Neural cell (in vitro differentiated cells): ENCODE measurements around the gene TTPAL. TPM values are rescaled to one million over a fixed set of nuclear protein-coding genes. Genes with fewer than 3 reads are reported as not detected.

Source experiments
- H2AFZ ChIP-seq: fragments of 200-600, 300-800 bp; sonication (generic), shearing (Covaris generic); 2 replicates; pipeline ENCODE4 v1.6.0; 2014; ENCODE audit warnings: low read depth, mild to moderate bottlenecking, antibody characterized with exemption, low read length, moderate library complexity
- H3F3A ChIP-seq: fragments of 200-600 bp; shearing (Covaris generic); 2 replicates; pipeline ENCODE4 v1.6.1; 2016; ENCODE audit warnings: mild to moderate bottlenecking, moderate library complexity, mixed read lengths, antibody characterized with exemption, low read length; ENCODE audit not compliant: insufficient read depth, poor library complexity, severe bottlenecking
- H3K27ac ChIP-seq: fragments of 200-600, 300-800 bp; sonication (generic), shearing (Covaris generic); 2 replicates; pipeline ENCODE4 v1.5.1; 2014; ENCODE audit warnings: mild to moderate bottlenecking, low read length, moderate library complexity
- H3K27me3 ChIP-seq: fragments of 300-800, 200-600 bp; sonication (generic), shearing (Covaris generic); 2 replicates; pipeline ENCODE4 v1.6.0; 2014; ENCODE audit warnings: mild to moderate bottlenecking, low read depth, low read length, moderate library complexity; ENCODE audit not compliant: insufficient read depth
- H3K36me3 ChIP-seq: fragments of 300-800, 200-600 bp; sonication (generic), shearing (Covaris generic); 2 replicates; pipeline ENCODE4 v1.5.1; 2014; ENCODE audit warnings: mild to moderate bottlenecking, antibody characterized with exemption, low read length, moderate library complexity; ENCODE audit not compliant: insufficient read depth
- H3K4me2 ChIP-seq: fragments of 300-800, 200-600 bp; sonication (generic), shearing (Covaris generic); 2 replicates; pipeline ENCODE4 v1.6.0; 2014; ENCODE audit warnings: mild to moderate bottlenecking, low read length
- H3K4me3 ChIP-seq: fragments of 300-800, 200-600 bp; sonication (generic), shearing (Covaris generic); 2 replicates; pipeline ENCODE4 v1.5.1; 2014; ENCODE audit warnings: mild to moderate bottlenecking, low read length, moderate library complexity
- H3K79me2 ChIP-seq: fragments of 200-600 bp; shearing (Covaris generic); replicated peaks from 2 replicates; pipeline ENCODE4 v1.6.0; 2014; ENCODE audit warnings: mild to moderate bottlenecking, low read length, moderate library complexity; ENCODE audit not compliant: insufficient read depth
- H3K9ac ChIP-seq: fragments of 300-800, 200-600 bp; sonication (generic), shearing (Covaris generic); 2 replicates; pipeline ENCODE4 v1.6.1; 2016; ENCODE audit warnings: mild to moderate bottlenecking, low read length, mixed read lengths
- H3K9me2 ChIP-seq: fragments of 200-600 bp; shearing (Covaris generic); 2 replicates; pipeline ENCODE4 v1.6.1; 2016; ENCODE audit warnings: mild to moderate bottlenecking, low read length, mixed read lengths; ENCODE audit not compliant: insufficient read depth
- H3K9me3 ChIP-seq: fragments of 200-600, 300-800 bp; sonication (generic), shearing (Covaris generic); 2 replicates; pipeline ENCODE4 v1.6.1; 2016; ENCODE audit warnings: mild to moderate bottlenecking, mixed run types, low read length, moderate library complexity, mixed read lengths
- H4K20me1 ChIP-seq: fragments of 200-600 bp; shearing (Covaris generic); 2 replicates; pipeline ENCODE4 v1.6.1; 2016; ENCODE audit warnings: mild to moderate bottlenecking, mixed run types; ENCODE audit not compliant: insufficient read depth
- CTCF ChIP-seq: fragments of 450-650 bp; IDR thresholded peaks from 2 replicates; pipeline ENCODE4 v1.5.1; 2014; ENCODE audit warnings: antibody characterized with exemption, mild to moderate bottlenecking, moderate library complexity; ENCODE audit not compliant: poor library complexity, severe bottlenecking
- EP300 ChIP-seq: fragments of 450-650 bp; conservative IDR thresholded peaks from 2 replicates; pipeline ENCODE4 v1.6.1; 2014; ENCODE audit warnings: antibody characterized with exemption, mild to moderate bottlenecking, moderate library complexity; ENCODE audit not compliant: poor library complexity, severe bottlenecking
- EZH2 ChIP-seq: fragments of 200-600, 300-800 bp; shearing (Covaris generic), sonication (generic); IDR thresholded peaks from 2 replicates; pipeline ENCODE4 v1.6.1; 2014; ENCODE audit warnings: antibody characterized with exemption, low read length, borderline replicate concordance, mild to moderate bottlenecking; ENCODE audit not compliant: insufficient read depth, poor library complexity, severe bottlenecking
- MXI1 ChIP-seq: fragments of 450-650 bp; conservative IDR thresholded peaks from 2 replicates; pipeline ENCODE4 v1.6.1; 2014; ENCODE audit warnings: antibody characterized with exemption, mild to moderate bottlenecking; ENCODE audit not compliant: poor library complexity, severe bottlenecking
- POLR2AphosphoS5 ChIP-seq: IDR thresholded peaks from 2 replicates; pipeline ENCODE4 v1.6.1; 2012
- RAD21 ChIP-seq: fragments of 450-650 bp; conservative IDR thresholded peaks from 2 replicates; pipeline ENCODE4 v1.6.1; 2014; ENCODE audit warnings: antibody characterized with exemption, mild to moderate bottlenecking, moderate library complexity
- SMC3 ChIP-seq: fragments of 450-650 bp; conservative IDR thresholded peaks from 2 replicates; pipeline ENCODE4 v1.6.1; 2014; ENCODE audit warnings: antibody characterized with exemption, mild to moderate bottlenecking, moderate library complexity; ENCODE audit not compliant: poor library complexity
- TAF1 ChIP-seq: IDR thresholded peaks from 2 replicates; pipeline ENCODE4 v1.6.1; 2012; ENCODE audit warnings: low read depth
- polyA plus RNA-seq: library from polyadenylated mRNA; depleted of rRNA; stranded (reverse); fragments of >200 nt; gene quantifications from 2 replicates; pipeline ENCODE4 v1.2.3, GENCODE V29; 2014
- TF ChIP-seq, protein P1 (sequence below): IDR thresholded peaks from 2 replicates; pipeline ENCODE4 v1.6.1; 2012; ENCODE audit warnings: borderline replicate concordance

The TTPAL gene
- polyA plus RNA-seq, 1 donor from 2014 or later = 11.2 TPM

DNA sequence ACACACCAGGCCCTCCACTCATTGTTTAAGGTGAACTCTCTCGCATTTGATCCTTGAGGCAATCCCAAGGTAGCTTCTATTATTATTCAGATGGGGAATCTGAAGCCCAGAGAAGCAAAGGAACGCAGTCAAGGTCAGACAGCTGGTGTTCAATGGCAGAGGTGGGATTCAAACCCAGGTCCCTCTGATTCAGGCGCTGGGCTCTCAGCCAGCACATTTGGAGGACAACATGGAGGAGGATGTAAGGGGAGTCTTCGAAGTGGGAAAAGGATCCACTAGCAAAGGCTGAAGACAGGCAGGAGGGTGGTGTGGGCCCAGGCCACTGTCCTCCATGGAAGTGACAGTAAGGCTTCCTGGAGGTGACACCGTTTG lies 13.9 kb upstream of the TTPAL start:
- H3K9me2 ChIP-seq = no peaks in the 10 kb centered on the region
- H2AFZ ChIP-seq = no peak overlapping the region
- TF ChIP-seq TAF1 (no peak), EZH2 (no peak), MXI1 (no peak), EP300 (no peak)
- TF ChIP-seq, protein P1, sequence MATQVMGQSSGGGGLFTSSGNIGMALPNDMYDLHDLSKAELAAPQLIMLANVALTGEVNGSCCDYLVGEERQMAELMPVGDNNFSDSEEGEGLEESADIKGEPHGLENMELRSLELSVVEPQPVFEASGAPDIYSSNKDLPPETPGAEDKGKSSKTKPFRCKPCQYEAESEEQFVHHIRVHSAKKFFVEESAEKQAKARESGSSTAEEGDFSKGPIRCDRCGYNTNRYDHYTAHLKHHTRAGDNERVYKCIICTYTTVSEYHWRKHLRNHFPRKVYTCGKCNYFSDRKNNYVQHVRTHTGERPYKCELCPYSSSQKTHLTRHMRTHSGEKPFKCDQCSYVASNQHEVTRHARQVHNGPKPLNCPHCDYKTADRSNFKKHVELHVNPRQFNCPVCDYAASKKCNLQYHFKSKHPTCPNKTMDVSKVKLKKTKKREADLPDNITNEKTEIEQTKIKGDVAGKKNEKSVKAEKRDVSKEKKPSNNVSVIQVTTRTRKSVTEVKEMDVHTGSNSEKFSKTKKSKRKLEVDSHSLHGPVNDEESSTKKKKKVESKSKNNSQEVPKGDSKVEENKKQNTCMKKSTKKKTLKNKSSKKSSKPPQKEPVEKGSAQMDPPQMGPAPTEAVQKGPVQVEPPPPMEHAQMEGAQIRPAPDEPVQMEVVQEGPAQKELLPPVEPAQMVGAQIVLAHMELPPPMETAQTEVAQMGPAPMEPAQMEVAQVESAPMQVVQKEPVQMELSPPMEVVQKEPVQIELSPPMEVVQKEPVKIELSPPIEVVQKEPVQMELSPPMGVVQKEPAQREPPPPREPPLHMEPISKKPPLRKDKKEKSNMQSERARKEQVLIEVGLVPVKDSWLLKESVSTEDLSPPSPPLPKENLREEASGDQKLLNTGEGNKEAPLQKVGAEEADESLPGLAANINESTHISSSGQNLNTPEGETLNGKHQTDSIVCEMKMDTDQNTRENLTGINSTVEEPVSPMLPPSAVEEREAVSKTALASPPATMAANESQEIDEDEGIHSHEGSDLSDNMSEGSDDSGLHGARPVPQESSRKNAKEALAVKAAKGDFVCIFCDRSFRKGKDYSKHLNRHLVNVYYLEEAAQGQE = no peak
- H3K27ac ChIP-seq = no peak overlapping the region
- H3K4me3 ChIP-seq = no peak overlapping the region
- H3K4me2 ChIP-seq = no peak overlapping the region
- H3K9ac ChIP-seq = no peak overlapping the region
- no peaks in the 10 kb centered on the region for H3F3A ChIP-seq
- no peaks in the 10 kb centered on the region for H3K9me3 ChIP-seq
- no peaks in the 10 kb centered on the region for H3K79me2 ChIP-seq
- no peaks in the 10 kb centered on the region for H3K27me3 ChIP-seq
- H4K20me1 ChIP-seq = no peaks in the 10 kb centered on the region
- no peaks in the 10 kb centered on the region for H3K36me3 ChIP-seq

DNA sequence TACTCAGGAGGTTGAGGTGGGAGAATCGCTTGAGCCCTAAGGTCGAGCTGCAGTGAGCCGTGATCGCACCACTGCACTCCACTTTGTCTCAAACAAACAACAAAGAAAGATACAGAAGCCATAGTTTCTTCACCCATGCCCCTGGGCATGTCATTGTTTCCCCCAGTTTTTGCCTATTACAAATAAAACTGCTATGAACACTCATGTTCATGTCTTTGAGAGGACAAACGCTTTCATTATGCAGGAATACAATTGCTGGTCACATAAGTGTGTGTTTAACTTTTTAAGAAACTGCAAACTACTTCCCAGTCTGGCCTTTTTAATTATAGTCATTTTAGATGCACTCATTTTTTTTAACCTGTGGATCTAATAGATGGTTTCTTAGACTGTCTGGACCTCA lies 12.2 kb upstream of the TTPAL start:
- Histone ChIP-seq H3K9me2 (no peaks in the 10 kb centered on the region), H2AFZ (no peak overlapping the region), H3K4me2 (no peak overlapping the region), H3K9ac (no peak overlapping the region), H3F3A (no peaks in the 10 kb centered on the region), H3K9me3 (no peaks in the 10 kb centered on the region), H3K79me2 (no peaks in the 10 kb centered on the region), H3K36me3 (no peaks in the 10 kb centered on the region), H3K4me3 (no peak overlapping the region), H3K27me3 (no peaks in the 10 kb centered on the region), H4K20me1 (no peaks in the 10 kb centered on the region), H3K27ac (no peak overlapping the region)
- TF ChIP-seq POLR2AphosphoS5 (no peak), SMC3 (no peak), EP300 (no peak), CTCF (no peak)

DNA sequence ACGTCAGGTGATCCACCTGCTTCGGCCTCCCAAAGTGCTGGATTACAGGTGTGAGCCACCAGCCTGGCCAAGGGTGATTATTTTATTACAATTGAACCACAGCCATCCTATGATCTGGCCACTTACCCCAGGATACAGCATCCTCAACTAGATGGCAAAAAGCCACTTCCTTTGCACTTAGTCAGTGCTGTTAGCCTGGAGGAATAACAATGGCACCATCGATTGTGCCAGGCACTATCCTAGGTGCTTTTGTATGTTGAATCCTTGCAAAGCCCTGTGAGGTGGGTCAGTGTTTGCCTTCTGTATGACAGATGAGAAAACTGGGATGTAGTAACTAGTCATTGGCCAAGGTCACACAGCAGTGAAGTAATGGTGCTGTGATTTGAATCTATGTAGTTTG lies 11.2 kb upstream of the TTPAL start:
- Histone ChIP-seq H3K4me3 (no peak overlapping the region), H4K20me1 (no peaks in the 10 kb centered on the region), H3K27me3 (no peaks in the 10 kb centered on the region), H3K9me2 (no peaks in the 10 kb centered on the region), H3K9me3 (no peaks in the 10 kb centered on the region), H3K27ac (no peak overlapping the region), H3K79me2 (no peaks in the 10 kb centered on the region), H2AFZ (no peak overlapping the region), H3K36me3 (no peaks in the 10 kb centered on the region), H3F3A (no peaks in the 10 kb centered on the region), H3K9ac (no peak overlapping the region), H3K4me2 (no peak overlapping the region)
- TF ChIP-seq POLR2AphosphoS5 = no peak
- no peak for TF ChIP-seq EZH2
- TF ChIP-seq, protein P1 = no peak
- no peak for TF ChIP-seq MXI1
- no peak for TF ChIP-seq SMC3
- TF ChIP-seq CTCF = no peak
- TF ChIP-seq EP300 = no peak
- no peak for TF ChIP-seq TAF1
- no peak for TF ChIP-seq RAD21
